HepG2 (cell line): ENCODE data around the gene CKAP2L. TPM values are rescaled to one million over a fixed set of nuclear protein-coding genes. Genes with fewer than 3 reads are reported as not detected.

Source experiments
- ARNT ChIP-seq: fragments of 450-650 bp; IDR thresholded peaks from 2 replicates; pipeline ENCODE4 v1.6.1; 2017
- BRF2 ChIP-seq: sonication (generic); formaldehyde crosslinking; IDR thresholded peaks from 2 replicates; pipeline ENCODE4 v1.8.1; 2022; ENCODE audit warnings: mild to moderate bottlenecking, missing genetic modification reagents
- CBFB ChIP-seq: sonication (generic); formaldehyde crosslinking; IDR thresholded peaks from 2 replicates; pipeline ENCODE4 v1.4.0; 2020; ENCODE audit warnings: missing genetic modification reagents
- CENPX ChIP-seq: sonication (generic); formaldehyde crosslinking; IDR thresholded peaks from 2 replicates; pipeline ENCODE4 v1.9.0; 2021; ENCODE audit warnings: mild to moderate bottlenecking, missing genetic modification reagents, moderate library complexity
- CSRNP1 ChIP-seq: sonication (generic); formaldehyde crosslinking; IDR thresholded peaks from 2 replicates; pipeline ENCODE4 v1.8.1; 2023; ENCODE audit warnings: mild to moderate bottlenecking, missing genetic modification reagents
- HDAC2 ChIP-seq: sonication (generic); formaldehyde crosslinking; IDR thresholded peaks from 2 replicates; pipeline ENCODE4 v1.4.0; 2020; ENCODE audit warnings: missing genetic modification reagents
- HOMEZ ChIP-seq: IDR thresholded peaks from 2 replicates; pipeline ENCODE4 v1.6.1; 2016; ENCODE audit warnings: low read depth
- KDM4B ChIP-seq: sonication (generic); formaldehyde crosslinking; IDR thresholded peaks from 2 replicates; pipeline ENCODE4 v1.4.0; 2020; ENCODE audit warnings: missing genetic modification reagents
- NR1H2 ChIP-seq: sonication (generic); formaldehyde crosslinking; IDR thresholded peaks from 2 replicates; pipeline ENCODE4 v1.8.1; 2022; ENCODE audit warnings: low read depth, missing genetic modification reagents, borderline replicate concordance
- RARG ChIP-seq: sonication (generic); formaldehyde crosslinking; IDR thresholded peaks from 2 replicates; pipeline ENCODE4 v1.4.0; 2020; ENCODE audit warnings: low read depth, mild to moderate bottlenecking, missing genetic modification reagents
- SIN3A ChIP-seq: IDR thresholded peaks from 2 replicates; pipeline ENCODE4 v1.6.1; 2011; ENCODE audit warnings: low read depth, mild to moderate bottlenecking, control low read depth, low read length, borderline replicate concordance
- SNAI1 ChIP-seq: sonication (generic); formaldehyde crosslinking; IDR thresholded peaks from 2 replicates; pipeline ENCODE4 v1.5.0; 2020; ENCODE audit warnings: mild to moderate bottlenecking, missing genetic modification reagents, borderline replicate concordance
- SPEN ChIP-seq: sonication (generic); formaldehyde crosslinking; IDR thresholded peaks from 2 replicates; pipeline ENCODE4 v1.5.1; 2020; ENCODE audit warnings: low read depth, mild to moderate bottlenecking, missing genetic modification reagents
- THAP8 ChIP-seq: sonication (generic); formaldehyde crosslinking; IDR thresholded peaks from 2 replicates; pipeline ENCODE4 v1.5.1; 2020; ENCODE audit warnings: missing genetic modification reagents, mild to moderate bottlenecking, borderline replicate concordance
- TIGD3 ChIP-seq: sonication (generic); formaldehyde crosslinking; IDR thresholded peaks from 2 replicates; pipeline ENCODE4 v1.5.1; 2020; ENCODE audit warnings: mild to moderate bottlenecking, missing genetic modification reagents, borderline replicate concordance
- ZBTB34 ChIP-seq: sonication (generic); formaldehyde crosslinking; IDR thresholded peaks from 2 replicates; pipeline ENCODE4 v1.8.0; 2022; ENCODE audit warnings: mild to moderate bottlenecking, missing genetic modification reagents
- ZNF124 ChIP-seq: sonication (generic); formaldehyde crosslinking; IDR thresholded peaks from 2 replicates; pipeline ENCODE4 v1.4.0; 2020; ENCODE audit warnings: missing genetic modification reagents
- ZNF296 ChIP-seq: sonication (generic); formaldehyde crosslinking; conservative IDR thresholded peaks from 2 replicates; pipeline ENCODE4 v1.5.0; 2020; ENCODE audit warnings: mild to moderate bottlenecking, missing genetic modification reagents
- ZNF3 ChIP-seq: IDR thresholded peaks from 2 replicates; pipeline ENCODE4 v1.7.0; 2017; ENCODE audit warnings: inconsistent platforms
- ZNF30 ChIP-seq: sonication (generic); formaldehyde crosslinking; IDR thresholded peaks from 2 replicates; pipeline ENCODE4 v1.5.0; 2020; ENCODE audit warnings: mild to moderate bottlenecking, missing genetic modification reagents
- ZNF326 ChIP-seq: sonication (generic); formaldehyde crosslinking; IDR thresholded peaks from 2 replicates; pipeline ENCODE4 v1.4.0; 2020; ENCODE audit warnings: missing genetic modification reagents, borderline replicate concordance
- ZNF577 ChIP-seq: sonication (generic); formaldehyde crosslinking; IDR thresholded peaks from 2 replicates; pipeline ENCODE4 v1.4.0; 2020; ENCODE audit warnings: mild to moderate bottlenecking, low read depth, missing genetic modification reagents, borderline replicate concordance
- polyA plus RNA-seq, 8 experiments: library from polyadenylated mRNA; depleted of rRNA in 3 of 8; stranded (reverse) in 7 of 8; unstranded in 1 of 8; fragments of >200 nt; fragmentation: Illumina TruSeq in 4 of 8; extraction: Trizol in 4 of 8; gene quantifications; 2 replicates each; pipeline versions ENCODE4 v1.2.1 to v1.2.3, GENCODE V29; 2011 to 2016; ENCODE audit warnings: low read depth in 4 of 8, missing spikeins in 1 of 8, mixed read lengths in 1 of 8; ENCODE audit not compliant: insufficient read depth in 1 of 8
- total RNA-seq, 5 experiments: library from RNA; depleted of rRNA; stranded (reverse); fragments of >200 nt; fragmentation: Illumina TruSeq; extraction: Trizol; gene quantifications; 2 replicates each; pipeline ENCODE4 v1.2.3, GENCODE V29; 2016; ENCODE audit warnings: low read depth in 1 of 5

CKAP2L gene
- total and polyA plus RNA-seq, 2 of the 13 experiments (the other 11 are each of a cell fraction or from before 2014, with no cell fraction given) = 7.1 to 9.5 TPM

- TF ChIP-seq ZBTB34 (CRISPR knock-in tag) (peak; percentile 89; the same call in 1 of the 2 replicates), BRF2 (CRISPR knock-in tag) (no peak), CBFB (CRISPR knock-in tag) (peak; percentile 53; the same call in 1 of the 2 replicates), ZNF3 (CRISPR knock-in tag) (no peak), CENPX (CRISPR knock-in tag) (no peak), ZNF577 (CRISPR knock-in tag) (no peak), HOMEZ (peak; percentile 67; the same call in 1 of the 2 replicates), THAP8 (no peak), ARNT (no peak), ZNF326 (CRISPR knock-in tag) (no peak), ZNF296 (CRISPR knock-in tag) (no peak), CSRNP1 (CRISPR knock-in tag) (no peak), HDAC2 (CRISPR knock-in tag) (peak; percentile 78; the same call in 1 of the 2 replicates), KDM4B (CRISPR knock-in tag) (0 out of 2 replicates have a peak, but pooled peaks have one; percentile 87), SIN3A (no peak), ZNF124 (peak; percentile 89; the same call in 1 of the 2 replicates), NR1H2 (no peak), ZNF30 (CRISPR knock-in tag) (no peak), SNAI1 (CRISPR knock-in tag) (no peak), RARG (CRISPR knock-in tag) (no peak), TIGD3 (CRISPR knock-in tag) (no peak), SPEN (CRISPR knock-in tag) (peak; percentile 85)
Observed at GRCh38 chr2:112726487-112727190, 37.8 kb downstream of the CKAP2L start (continued).
